Measurements from ENCODE around the gene ACOT2. TPM values are rescaled to one million over a fixed set of nuclear protein-coding genes. Genes with fewer than 3 reads are reported as not detected.

The ACOT2 gene
- total and polyA plus RNA-seq, 4 donors = 22.4 to 61.9 (median 31.6) TPM

Other genes with a start within 250 kb of the ACOT2 start
- gene NUMB, start 110.7 kb upstream of the ACOT2 start, total RNA-seq = 100 to 1,000 TPM in 1 of 2 donors, 10 to 100 TPM in 1; 94.8 to 100 TPM
- 10 to 100 TPM; 39.4 to 80.9 TPM for gene NUMB, start 110.7 kb upstream of the ACOT2 start, polyA plus RNA-seq
- 10 to 100 TPM in 1 of 2 donors, 1 to 10 TPM in 1; 9.0 to 14.2 TPM for gene RIOX1, start 78.3 kb upstream of the ACOT2 start, total RNA-seq
- gene RIOX1, start 78.3 kb upstream of the ACOT2 start, polyA plus RNA-seq = 1 to 10 TPM; 7.9 to 8.4 TPM
- 10 to 100 TPM in 1 of 2 donors, 1 to 10 TPM in 1; 2.8 to 22.1 TPM for gene ACOT1, start 32.1 kb upstream of the ACOT2 start, total RNA-seq
- gene ACOT1, start 32.1 kb upstream of the ACOT2 start, polyA plus RNA-seq = 1 to 10 TPM; 3.2 to 9.4 TPM
- gene HEATR4, start 10.3 kb upstream of the ACOT2 start, total RNA-seq = under 1 TPM; 0.34 to 0.46 TPM
- gene HEATR4, start 10.3 kb upstream of the ACOT2 start, polyA plus RNA-seq = under 1 TPM; 0.05 to 0.28 TPM
- gene ACOT4, start 22.7 kb downstream of the ACOT2 start, total RNA-seq = 1 to 10 TPM in 1 of 2 donors, under 1 TPM in 1; 0.60 to 4.2 TPM
- 1 to 10 TPM; 1.8 to 2.3 TPM for gene ACOT4, start 22.7 kb downstream of the ACOT2 start, polyA plus RNA-seq
- not detected for gene ACOT6, start 43.3 kb downstream of the ACOT2 start, total RNA-seq
- gene ACOT6, start 43.3 kb downstream of the ACOT2 start, polyA plus RNA-seq = not detected
- gene DNAL1, start 75.8 kb downstream of the ACOT2 start, total RNA-seq = 10 to 100 TPM; 25.0 to 25.5 TPM
- gene DNAL1, start 75.8 kb downstream of the ACOT2 start, polyA plus RNA-seq = 1 to 10 TPM; 5.7 to 8.3 TPM
- gene PNMA1, start 145.2 kb downstream of the ACOT2 start, total RNA-seq = 10 to 100 TPM; 31.9 to 34.1 TPM
- 10 to 100 TPM; 11.0 to 19.6 TPM for gene PNMA1, start 145.2 kb downstream of the ACOT2 start, polyA plus RNA-seq

All from lung (tissue), 4 donors.